K562 treated with DMSO at 1 percent for 4 hours (cell line): Measurements from ENCODE around the gene CCDC170. TPM values are rescaled to one million over a fixed set of nuclear protein-coding genes. Genes with fewer than 3 reads are reported as not detected.

ENCODE experiments used
- total RNA-seq: library from RNA; unstranded; fragments of 300-600 nt; gene quantifications from 2 replicates; pipeline ENCODE4 v1.2.3, GENCODE V29; 2022; ENCODE audit not compliant: insufficient read depth

CCDC170 gene
- total RNA-seq = not detected in 2 replicates

GRCh38 chr6:151493804-151494234 is at the start of gene CCDC170:
TSS of gene CCDC170 (plus strand) at chr6:151494017. CDS start at chr6:151494129, 112 bp downstream.

GRCh38 chr6:151451950-151452749 is 41.7 kb upstream of the CCDC170 start, which contains the start of gene RMND1:
TSS of gene RMND1 (minus strand) at chr6:151452126. CDS start at chr6:151445811, 6,315 bp downstream.

Other genes starting within 250 kb of the CCDC170 start
- 3.6 and 6.6 TPM in 2 replicates for gene ZBTB2, start 102.5 kb upstream of the CCDC170 start, total RNA-seq
- gene RMND1, start 41.9 kb upstream of the CCDC170 start, total RNA-seq = 17.5 and 21.0 TPM in 2 replicates